HCT116 (cell line): ENCODE data around the gene TEKT5. TPM values are rescaled to one million over a fixed set of nuclear protein-coding genes. Genes with fewer than 3 reads are reported as not detected.

Source experiments
- ATAC-seq: fragments of 200-7000 bp; cut with Tn5 transposase; 2 replicates; pipeline ENCODE4 v1.9.1; 2020; ENCODE audit warnings: mild to moderate bottlenecking, moderate library complexity
- BruUV-seq: library from RNA; stranded (reverse); fragments of 400-500 nt; replicated peaks from 2 replicates; lab custom pipeline; 2021; lab: Mats Ljungman, UMichigan
- CTCF ChIA-PET: fragments of 300-600 bp; sonication (Branson Sonifier 250); formaldehyde crosslinking; loops from one replicate; lab custom pipeline; 2021; ENCODE audit warnings: antibody characterized with exemption; lab: Charles Lee
- POLR2A ChIA-PET: fragments of 300-600, 350-600 bp; sonication (Branson Sonifier 250); formaldehyde crosslinking; loops from one replicate; lab custom pipeline; 2021; ENCODE audit warnings: antibody characterized with exemption; lab: Charles Lee
- RAD21 ChIA-PET, 2 experiments: fragments of 300-600 bp; sonication (Branson Sonifier 250); formaldehyde crosslinking; loops; one replicate each; lab custom pipeline; 2023; ENCODE audit warnings: low total read pairs in 2 of 2; ENCODE audit not compliant: uncharacterized antibody in 2 of 2, unreplicated experiment in 2 of 2, low non-redundant PET in 1 of 2; lab: Charles Lee
- DNase-seq: peaks from one replicate; pipeline ENCODE4 v3.0.0-alpha.2; 2010; ENCODE audit warnings: low read depth, low spot score
- H2AFZ ChIP-seq: fragments of 200-600 bp; shearing (Covaris generic), sonication (generic); 2 replicates; pipeline ENCODE4 v1.6.1; 2017; ENCODE audit warnings: low read depth, mixed run types, mixed read lengths, antibody characterized with exemption, low read length; ENCODE audit not compliant: poor library complexity, severe bottlenecking
- H3K27ac ChIP-seq: 2 replicates; pipeline ENCODE4 v1.5.1; 2012; ENCODE audit warnings: low read depth, low read length
- H3K27me3 ChIP-seq: fragments of 200-600 bp; sonication (generic); 2 replicates; pipeline ENCODE4 v1.6.1; 2016; ENCODE audit warnings: mixed run types, low read length, mixed read lengths; ENCODE audit not compliant: insufficient read depth
- H3K36me3 ChIP-seq, 2 experiments: fragments of 200-500 bp in 1 of 2; fragments of 200-600 bp in 1 of 2; sonication (Bioruptor generic) in 1 of 2; sonication (generic) in 1 of 2; 2 replicates each; pipeline versions ENCODE4 v1.5.1 to v1.6.1; 2014 to 2016; ENCODE audit warnings: low read length in 2 of 2, inconsistent platforms in 1 of 2, mixed read lengths in 1 of 2, mixed run types in 1 of 2; ENCODE audit not compliant: insufficient read depth in 2 of 2, control insufficient read depth in 1 of 2
- H3K4me1 ChIP-seq, 2 experiments: fragments of 200-600 bp in 1 of 2; sonication (generic) in 1 of 2; 2 replicates each; pipeline versions ENCODE4 v1.5.1 to v1.6.1; 2012 to 2017; ENCODE audit warnings: low read length in 2 of 2, inconsistent platforms in 1 of 2, mild to moderate bottlenecking in 1 of 2, mixed read lengths in 1 of 2, mixed run types in 1 of 2, moderate library complexity in 1 of 2; ENCODE audit not compliant: insufficient read depth in 2 of 2, control insufficient read depth in 1 of 2
- H3K4me2 ChIP-seq: fragments of 200-600 bp; sonication (generic); 2 replicates; pipeline ENCODE4 v1.6.1; 2017; ENCODE audit warnings: mixed run types, low read length, mixed read lengths
- H3K4me3 ChIP-seq, 2 experiments: fragments of 200-600 bp in 1 of 2; sonication (generic) in 1 of 2; replicated peaks in 1 of 2; 2 replicates each; pipeline ENCODE4 v1.5.1; 2011 to 2016; ENCODE audit warnings: low read length in 2 of 2, control low read depth in 1 of 2, low read depth in 1 of 2, mild to moderate bottlenecking in 1 of 2, mixed read lengths in 1 of 2, mixed run types in 1 of 2
- H3K79me2 ChIP-seq: fragments of 200-600 bp; sonication (generic); 2 replicates; pipeline ENCODE4 v1.6.1; 2017; ENCODE audit warnings: mild to moderate bottlenecking, mixed run types, low read length, moderate library complexity, mixed read lengths; ENCODE audit not compliant: insufficient read depth
- H3K9ac ChIP-seq: fragments of 200-600 bp; sonication (generic); 2 replicates; pipeline ENCODE4 v1.6.1; 2016; ENCODE audit warnings: low read length, mixed read lengths
- H3K9me2 ChIP-seq: fragments of 200-600 bp; sonication (generic), shearing (Covaris generic); 2 replicates; pipeline ENCODE4 v1.6.1; 2017; ENCODE audit warnings: mixed run types, mild to moderate bottlenecking, moderate library complexity; ENCODE audit not compliant: insufficient read depth
- H3K9me3 ChIP-seq, 2 experiments: fragments of 200-500 bp in 1 of 2; fragments of 200-600 bp in 1 of 2; sonication (Bioruptor generic) in 1 of 2; sonication (generic) in 1 of 2; 2 replicates each; pipeline ENCODE4 v1.6.1; 2014 to 2017; ENCODE audit warnings: low read length in 2 of 2, mixed read lengths in 2 of 2, inconsistent platforms in 1 of 2, low read depth in 1 of 2, mild to moderate bottlenecking in 1 of 2, mixed run types in 1 of 2, moderate library complexity in 1 of 2; ENCODE audit not compliant: control insufficient read depth in 1 of 2, insufficient read depth in 1 of 2
- H4K20me1 ChIP-seq: fragments of 200-600 bp; sonication (generic), shearing (Covaris generic); 2 replicates; pipeline ENCODE4 v1.6.1; 2017; ENCODE audit warnings: mixed run types, mild to moderate bottlenecking, moderate library complexity; ENCODE audit not compliant: insufficient read depth
- ATF3 ChIP-seq: IDR thresholded peaks from 2 replicates; pipeline ENCODE4 v1.6.1; 2012
- CBX3 ChIP-seq: IDR thresholded peaks from 2 replicates; pipeline ENCODE4 v1.6.1; 2012; ENCODE audit warnings: low read depth
- CEBPB ChIP-seq: IDR thresholded peaks from 2 replicates; pipeline ENCODE4 v1.6.1; 2012; ENCODE audit warnings: low read depth
- EGR1 ChIP-seq: IDR thresholded peaks from 2 replicates; pipeline ENCODE4 v1.6.1; 2012; ENCODE audit warnings: low read depth
- EZH2 ChIP-seq: fragments of 200-600 bp; sonication (generic); IDR thresholded peaks from 2 replicates; pipeline ENCODE4 v1.6.1; 2017; ENCODE audit warnings: antibody characterized with exemption, mixed run types
- JUND ChIP-seq: IDR thresholded peaks from 2 replicates; pipeline ENCODE4 v1.6.1; 2012
- POLR2A ChIP-seq: IDR thresholded peaks from 2 replicates; pipeline ENCODE4 v1.7.0; 2011; ENCODE audit warnings: borderline replicate concordance; ENCODE audit not compliant: insufficient read depth, insufficient read length; ENCODE audit errors: extremely low read depth
- POLR2AphosphoS5 ChIP-seq: IDR thresholded peaks from 2 replicates; pipeline ENCODE4 v1.6.1; 2011; ENCODE audit warnings: mild to moderate bottlenecking, low read depth, low read length, moderate library complexity
- RAD21 ChIP-seq: IDR thresholded peaks from 2 replicates; pipeline ENCODE4 v1.6.1; 2012; ENCODE audit warnings: low read depth, mild to moderate bottlenecking
- SIN3A ChIP-seq: IDR thresholded peaks from 2 replicates; pipeline ENCODE4 v1.6.1; 2012; ENCODE audit warnings: low read depth
- SP1 ChIP-seq: IDR thresholded peaks from 2 replicates; pipeline ENCODE4 v1.6.1; 2012; ENCODE audit warnings: low read depth
- TCF7L2 ChIP-seq: IDR thresholded peaks from 2 replicates; pipeline ENCODE4 v1.7.0; 2011; ENCODE audit warnings: borderline replicate concordance, inconsistent platforms; ENCODE audit not compliant: insufficient read depth, insufficient read length; ENCODE audit errors: extremely low read depth
- YY1 ChIP-seq: IDR thresholded peaks from 2 replicates; pipeline ENCODE4 v1.6.1; 2011; ENCODE audit warnings: low read length, low read depth, moderate library complexity, mild to moderate bottlenecking; ENCODE audit not compliant: insufficient replicate concordance; ENCODE audit errors: extremely low read depth
- ZFX ChIP-seq: fragments of 450-650 bp; IDR thresholded peaks from 2 replicates; pipeline ENCODE4 v1.6.1; 2017
- ZNF274 ChIP-seq: fragments of 200-500 bp; sonication (Bioruptor generic); IDR thresholded peaks from 2 replicates; pipeline ENCODE4 v1.6.1; 2014; ENCODE audit warnings: mild to moderate bottlenecking, low read depth, low read length, inconsistent platforms
- intact Hi-C: fragments of 100-400 bp; cut with micrococcal nuclease; formaldehyde crosslinking; loops from 2 replicates; pipeline ENCODE4 v1.10.0; 2022
- total RNA-seq: library from RNA; stranded (reverse); gene quantifications from one replicate; pipeline ENCODE4 v1.2.1, GENCODE V29; 2021; ENCODE audit not compliant: unreplicated experiment
- TF ChIP-seq, protein P1 (sequence below): IDR thresholded peaks from 2 replicates; pipeline ENCODE4 v1.6.1; 2011; ENCODE audit warnings: mild to moderate bottlenecking, low read length, moderate library complexity; ENCODE audit not compliant: insufficient replicate concordance; ENCODE audit errors: extremely low read depth
- TF ChIP-seq, protein P2 (sequence below): IDR thresholded peaks from 2 replicates; pipeline ENCODE4 v1.6.1; 2012; ENCODE audit warnings: low read depth

The TEKT5 gene
- total RNA-seq, 1 experiment from 2014 or later: 0.37 TPM

- RAD21 ChIA-PET: no interaction called here
- BruUV-seq: no TSS peak
- H3K79me2 ChIP-seq: no peaks in the 10 kb centered on the region
- H3K9ac ChIP-seq: no peak overlapping the region
- no peak overlapping the region for H3K4me2 ChIP-seq
- no peaks in the 10 kb centered on the region for H3K4me1 ChIP-seq
- TF ChIP-seq CEBPB (no peak), EGR1 (no peak), ZFX (no peak), ATF3 (no peak), JUND (no peak), POLR2AphosphoS5 (no peak), RAD21 (no peak), SIN3A (no peak), YY1 (no peak), EZH2 (no peak), TCF7L2 (no peak), POLR2A (no peak), ZNF274 (no peak), CBX3 (no peak), SP1 (no peak)
- TF ChIP-seq, protein P1, sequence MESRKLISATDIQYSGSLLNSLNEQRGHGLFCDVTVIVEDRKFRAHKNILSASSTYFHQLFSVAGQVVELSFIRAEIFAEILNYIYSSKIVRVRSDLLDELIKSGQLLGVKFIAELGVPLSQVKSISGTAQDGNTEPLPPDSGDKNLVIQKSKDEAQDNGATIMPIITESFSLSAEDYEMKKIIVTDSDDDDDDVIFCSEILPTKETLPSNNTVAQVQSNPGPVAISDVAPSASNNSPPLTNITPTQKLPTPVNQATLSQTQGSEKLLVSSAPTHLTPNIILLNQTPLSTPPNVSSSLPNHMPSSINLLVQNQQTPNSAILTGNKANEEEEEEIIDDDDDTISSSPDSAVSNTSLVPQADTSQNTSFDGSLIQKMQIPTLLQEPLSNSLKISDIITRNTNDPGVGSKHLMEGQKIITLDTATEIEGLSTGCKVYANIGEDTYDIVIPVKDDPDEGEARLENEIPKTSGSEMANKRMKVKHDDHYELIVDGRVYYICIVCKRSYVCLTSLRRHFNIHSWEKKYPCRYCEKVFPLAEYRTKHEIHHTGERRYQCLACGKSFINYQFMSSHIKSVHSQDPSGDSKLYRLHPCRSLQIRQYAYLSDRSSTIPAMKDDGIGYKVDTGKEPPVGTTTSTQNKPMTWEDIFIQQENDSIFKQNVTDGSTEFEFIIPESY: no peak
- TF ChIP-seq, protein P2, sequence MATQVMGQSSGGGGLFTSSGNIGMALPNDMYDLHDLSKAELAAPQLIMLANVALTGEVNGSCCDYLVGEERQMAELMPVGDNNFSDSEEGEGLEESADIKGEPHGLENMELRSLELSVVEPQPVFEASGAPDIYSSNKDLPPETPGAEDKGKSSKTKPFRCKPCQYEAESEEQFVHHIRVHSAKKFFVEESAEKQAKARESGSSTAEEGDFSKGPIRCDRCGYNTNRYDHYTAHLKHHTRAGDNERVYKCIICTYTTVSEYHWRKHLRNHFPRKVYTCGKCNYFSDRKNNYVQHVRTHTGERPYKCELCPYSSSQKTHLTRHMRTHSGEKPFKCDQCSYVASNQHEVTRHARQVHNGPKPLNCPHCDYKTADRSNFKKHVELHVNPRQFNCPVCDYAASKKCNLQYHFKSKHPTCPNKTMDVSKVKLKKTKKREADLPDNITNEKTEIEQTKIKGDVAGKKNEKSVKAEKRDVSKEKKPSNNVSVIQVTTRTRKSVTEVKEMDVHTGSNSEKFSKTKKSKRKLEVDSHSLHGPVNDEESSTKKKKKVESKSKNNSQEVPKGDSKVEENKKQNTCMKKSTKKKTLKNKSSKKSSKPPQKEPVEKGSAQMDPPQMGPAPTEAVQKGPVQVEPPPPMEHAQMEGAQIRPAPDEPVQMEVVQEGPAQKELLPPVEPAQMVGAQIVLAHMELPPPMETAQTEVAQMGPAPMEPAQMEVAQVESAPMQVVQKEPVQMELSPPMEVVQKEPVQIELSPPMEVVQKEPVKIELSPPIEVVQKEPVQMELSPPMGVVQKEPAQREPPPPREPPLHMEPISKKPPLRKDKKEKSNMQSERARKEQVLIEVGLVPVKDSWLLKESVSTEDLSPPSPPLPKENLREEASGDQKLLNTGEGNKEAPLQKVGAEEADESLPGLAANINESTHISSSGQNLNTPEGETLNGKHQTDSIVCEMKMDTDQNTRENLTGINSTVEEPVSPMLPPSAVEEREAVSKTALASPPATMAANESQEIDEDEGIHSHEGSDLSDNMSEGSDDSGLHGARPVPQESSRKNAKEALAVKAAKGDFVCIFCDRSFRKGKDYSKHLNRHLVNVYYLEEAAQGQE: no peak
- TF ChIP-seq, all 23 proteins: peak for 0
- no peak overlapping the region for H3K27ac ChIP-seq
- ATAC-seq (no peak), DNase-seq (no peak)
- no peaks in the 10 kb centered on the region for H3K27me3 ChIP-seq
- POLR2A ChIA-PET: no interaction called here
- intact Hi-C loops: loop anchor here (5.0 kb wide), 1 partner anchor 250 kb away; no protein-coding TSS in a partner anchor
- CTCF ChIA-PET: interaction anchor here (0.9 kb wide), 1 partner anchor 79 kb away, joined by 3 read pairs; no protein-coding TSS in a partner anchor
- no peak overlapping the region for H2AFZ ChIP-seq
- no peaks in the 10 kb centered on the region for H3K9me3 ChIP-seq
- H3K36me3 ChIP-seq: no peaks in the 10 kb centered on the region
- no peak overlapping the region for H3K4me3 ChIP-seq
- no peaks in the 10 kb centered on the region for H4K20me1 ChIP-seq
- H3K9me2 ChIP-seq: no peaks in the 10 kb centered on the region
These were observed 27.5 kb downstream of the TEKT5 start for GRCh38 chr16:10667239-10667638.
